T-cell (primary cell): Measurements from ENCODE around the gene CTU2. TPM values are rescaled to one million over a fixed set of nuclear protein-coding genes. Genes with fewer than 3 reads are reported as not detected.

Source experiments
- ATAC-seq, 4 experiments: fragments of 200-7000 bp in 3 of 4; fragments of 150-1000 bp in 1 of 4; cut with Tn5 transposase; replicated peaks in 1 of 4; 1 replicate in 3 of 4; 2 replicates in 1 of 4; pipeline ENCODE4 v1.10.0; 2021; ENCODE audit warnings: moderate library complexity in 3 of 4, mild to moderate bottlenecking in 2 of 4, moderate number of reproducible peaks in 1 of 4
- CTCF ChIA-PET, 2 donors: fragments of 300-600 bp; sonication (Branson Sonifier 250); formaldehyde crosslinking; loops; one replicate each; lab custom pipeline; 2022; ENCODE audit warnings: antibody characterized with exemption in 2 of 2; lab: Charles Lee
- POLR2A ChIA-PET, 2 donors: fragments of 300-600 bp; sonication (Branson Sonifier 250); formaldehyde crosslinking; loops; one replicate each; lab custom pipeline; 2022; ENCODE audit warnings: antibody characterized with exemption in 2 of 2; lab: Charles Lee
- DNase-seq, 35 experiments: peaks; one replicate each; pipeline versions ENCODE4 v3.0.0 to v3.0.0-alpha.2; 2013 to 2023
- H3K27ac ChIP-seq: one replicate; pipeline ENCODE4 v1.5.1; 2013; ENCODE audit warnings: low read length
- H3K27me3 ChIP-seq, 2 experiments: replicated peaks in 1 of 2; 1 replicate in 1 of 2; 2 replicates in 1 of 2; pipeline versions ENCODE4 v1.6.1 to v1.7.0; 2013; ENCODE audit warnings: low read length in 1 of 2, mixed read lengths in 1 of 2; ENCODE audit not compliant: control insufficient read depth in 2 of 2, insufficient read depth in 2 of 2; ENCODE audit errors: extremely low read depth in 1 of 2
- H3K36me3 ChIP-seq, 2 donors: 1 replicate in 1 of 2; 2 replicates in 1 of 2; pipeline versions ENCODE4 v1.6.1 to v1.7.0; 2013; ENCODE audit warnings: low read length in 1 of 2; ENCODE audit not compliant: control insufficient read depth in 2 of 2, insufficient read depth in 1 of 2; ENCODE audit errors: extremely low read depth in 1 of 2
- H3K4me1 ChIP-seq, 2 experiments: 1 replicate in 1 of 2; 2 replicates in 1 of 2; pipeline versions ENCODE4 v1.6.1 to v1.7.0; 2013; ENCODE audit warnings: low read length in 2 of 2, mixed read lengths in 1 of 2; ENCODE audit not compliant: insufficient read depth in 2 of 2, control insufficient read depth in 1 of 2; ENCODE audit errors: extremely low read depth in 1 of 2
- H3K4me3 ChIP-seq, 2 donors: 1 replicate in 1 of 2; 2 replicates in 1 of 2; pipeline versions ENCODE4 v1.5.1 to v1.7.0; 2013; ENCODE audit warnings: mild to moderate bottlenecking in 2 of 2, low read length in 1 of 2, moderate library complexity in 1 of 2; ENCODE audit not compliant: control insufficient read depth in 1 of 2; ENCODE audit errors: extremely low read depth in 1 of 2
- H3K9me3 ChIP-seq: 2 replicates; pipeline ENCODE4 v1.7.0; 2013
- H3K27ac Mint-ChIP-seq, 2 donors: one replicate each; pipeline ENCODE4 v1.8.0; 2020 to 2021; ENCODE audit warnings: mild to moderate bottlenecking in 2 of 2, mixed read lengths in 2 of 2
- H3K27me3 Mint-ChIP-seq, 2 donors: one replicate each; pipeline ENCODE4 v1.8.0; 2021 to 2022; ENCODE audit warnings: mixed read lengths in 2 of 2
- H3K36me3 Mint-ChIP-seq: one replicate; pipeline ENCODE4 v1.8.0; 2021; ENCODE audit warnings: mixed read lengths
- H3K4me1 Mint-ChIP-seq, 3 donors: one replicate each; pipeline ENCODE4 v1.8.0; 2020 to 2022; ENCODE audit warnings: mixed read lengths in 3 of 3, mild to moderate bottlenecking in 1 of 3
- H3K4me3 Mint-ChIP-seq, 3 donors: one replicate each; pipeline ENCODE4 v1.8.0; 2020 to 2022; ENCODE audit warnings: mild to moderate bottlenecking in 3 of 3, mixed read lengths in 3 of 3, moderate library complexity in 3 of 3
- H3K9me3 Mint-ChIP-seq, 3 donors: one replicate each; pipeline ENCODE4 v1.8.0; 2020 to 2022; ENCODE audit warnings: mixed read lengths in 3 of 3
- WGBS: methylation state at CpG from one replicate; pipeline ENCODE4 v1.1.5; 2013; ENCODE audit warnings: missing lambda C conversion rate; ENCODE audit not compliant: insufficient coverage; 5-methylcytosine and 5-hydroxymethylcytosine counted together
- total RNA-seq, 35 experiments: library from RNA in 6 of 35; stranded (reverse) in 6 of 35; fragments of 120-200 nt in 1 of 35; gene quantifications; one replicate each; pipeline versions ENCODE4 v1.2.1 to v1.2.4 and lab custom pipeline; 2013 to 2026

CTU2 gene
- total RNA-seq, 5 donors from 2014 or later (not counting 1 experiment from before 2014, with no cell fraction given): 30.1 to 39.5 (median 38.6) TPM

DNA sequence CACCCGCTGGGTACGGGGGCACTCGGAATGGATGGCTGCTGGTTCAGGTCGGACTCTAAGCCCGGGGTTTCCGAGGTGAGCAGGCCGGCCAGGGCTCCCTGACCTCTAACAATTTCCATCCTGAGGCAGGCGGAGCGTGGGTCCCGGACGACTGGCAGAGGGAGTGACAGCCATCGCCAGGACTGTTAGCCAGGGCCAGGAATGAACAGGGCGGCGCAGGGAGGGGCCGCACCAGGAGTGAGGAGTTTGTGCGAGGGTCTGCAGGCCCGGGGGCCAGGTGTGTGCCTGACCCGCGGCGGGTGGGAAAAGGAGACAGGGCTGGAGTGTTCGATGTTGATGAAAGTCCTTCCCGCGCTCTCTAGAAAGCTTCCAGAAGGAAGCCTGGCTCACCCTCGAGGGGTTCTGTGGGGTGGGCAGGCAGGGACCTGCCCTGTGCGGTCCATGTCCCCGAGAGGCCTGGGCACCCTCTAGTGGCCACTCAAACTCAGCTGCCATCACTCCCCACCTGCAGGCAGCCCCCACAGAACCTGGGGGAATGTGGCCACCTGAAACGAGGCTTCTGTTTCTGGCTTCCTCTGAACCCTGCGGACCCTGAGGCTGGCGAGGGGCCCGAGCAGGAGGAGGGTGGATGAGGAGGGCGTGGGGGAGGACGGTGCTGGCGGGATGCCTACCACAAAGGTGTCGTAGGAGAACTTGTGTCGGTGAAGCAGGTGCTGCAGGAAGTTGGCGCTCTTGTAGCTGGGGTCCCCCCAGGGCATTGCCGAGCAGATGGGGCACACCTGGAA is 8.3 kb upstream of the CTU2 start:
- H3K27ac ChIP-seq: peak overlapping the region; percentile 41
- peaks cover 25 to 67% of the 10 kb centered on the region in 2 donors for H3K36me3 ChIP-seq
- H3K36me3 Mint-ChIP-seq: peaks cover 15% of the 10 kb centered on the region
- no peak for ATAC-seq
- peaks cover 50 to 59% (median 56%) of the 10 kb centered on the region in 3 donors for H3K4me1 Mint-ChIP-seq
- ChIA-PET POLR2A (no interaction called here), CTCF (interaction anchor here in 1 of 2 donors (0.6 kb wide), 1 partner anchor 10 kb away, joined by 3 read pairs; no protein-coding TSS in a partner anchor)
- peak overlapping the region in 1 of 2 donors; percentile 7 for H3K4me3 ChIP-seq
- DNase-seq: peak in 4 of 35 experiments; percentile 33 to 49 (median 38)
- H3K27ac Mint-ChIP-seq: peak overlapping the region; percentile 83 to 86
- 68% methylated on average over 23 of the region's 37 CpGs for WGBS
- no peaks in the 10 kb centered on the region for H3K9me3 Mint-ChIP-seq
- H3K4me3 Mint-ChIP-seq: peak overlapping the region in 1 of 3 donors; percentile 65
- no peaks in the 10 kb centered on the region for H3K27me3 Mint-ChIP-seq
- peaks cover 34 to 93% of the 10 kb centered on the region in 2 experiments for H3K4me1 ChIP-seq
- no peaks in the 10 kb centered on the region for H3K9me3 ChIP-seq
- no peaks in the 10 kb centered on the region for H3K27me3 ChIP-seq

DNA sequence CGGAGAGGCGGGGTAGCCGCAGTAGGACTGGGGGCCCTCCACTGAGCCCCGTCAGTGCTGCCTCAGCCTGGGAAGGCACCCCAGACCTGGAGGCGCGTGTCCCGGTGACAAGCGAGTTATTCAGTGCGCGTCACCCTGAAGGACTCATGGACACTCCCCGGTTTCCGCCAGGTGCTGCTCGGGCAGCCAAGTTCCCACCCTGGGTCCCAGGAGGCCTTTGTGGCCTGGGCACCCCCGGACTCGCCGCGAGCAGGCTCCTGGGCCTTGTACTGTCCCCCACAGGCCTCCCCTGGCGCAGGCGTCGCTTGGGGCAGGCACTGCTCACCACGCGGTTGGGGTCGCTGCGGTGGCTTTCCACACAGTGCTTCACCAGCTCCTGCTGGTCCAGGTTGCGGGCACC is 7.7 kb upstream of the CTU2 start:
- ChIA-PET POLR2A (no interaction called here), CTCF (interaction anchor here in 1 of 2 donors (0.6 kb wide), 1 partner anchor 11 kb away, joined by 3 read pairs; no protein-coding TSS in a partner anchor)
- Mint-ChIP-seq H3K4me1 (peaks cover 55 to 60% (median 58%) of the 10 kb centered on the region in 3 donors), H3K27ac (peak overlapping the region; percentile 75 to 86), H3K27me3 (no peaks in the 10 kb centered on the region), H3K36me3 (peaks cover 18% of the 10 kb centered on the region), H3K9me3 (no peaks in the 10 kb centered on the region), H3K4me3 (peak overlapping the region in 1 of 3 donors; percentile 99)
- Histone ChIP-seq H3K27ac (peak overlapping the region; percentile 41), H3K4me1 (peaks cover 29 to 93% of the 10 kb centered on the region in 2 experiments), H3K4me3 (peak overlapping the region in 1 of 2 donors; percentile 7), H3K36me3 (peaks cover 25 to 67% of the 10 kb centered on the region in 2 donors), H3K27me3 (no peaks in the 10 kb centered on the region), H3K9me3 (no peaks in the 10 kb centered on the region)
- WGBS: 94% methylated on average over 21 of the region's 25 CpGs
- ATAC-seq (no peak), DNase-seq (no peak)

DNA sequence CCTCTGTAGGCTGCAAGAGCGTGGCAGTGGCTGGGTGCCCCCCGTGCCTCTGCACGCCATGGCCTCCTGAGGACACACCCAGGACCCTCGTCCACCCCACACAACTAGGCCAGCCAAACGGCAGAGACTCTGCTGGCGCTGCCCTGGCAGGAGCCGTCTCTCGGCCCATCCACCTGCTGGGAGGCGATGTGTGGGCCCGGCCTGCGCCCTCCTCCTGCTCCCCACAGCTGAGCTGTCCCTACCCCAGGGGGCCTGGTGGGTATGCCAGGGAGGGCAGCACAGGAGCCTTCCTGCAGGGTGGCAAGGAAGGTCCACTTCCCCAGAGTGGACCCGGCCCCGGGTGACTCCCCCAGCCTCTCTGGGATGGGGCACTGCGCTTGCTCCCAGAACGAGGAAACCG is 7.1 kb upstream of the CTU2 start:
- WGBS: 99% methylated on average over 9 of the region's 16 CpGs
- CTCF ChIA-PET: no interaction called here
- H3K4me1 ChIP-seq: peaks cover 29 to 93% of the 10 kb centered on the region in 2 experiments

DNA sequence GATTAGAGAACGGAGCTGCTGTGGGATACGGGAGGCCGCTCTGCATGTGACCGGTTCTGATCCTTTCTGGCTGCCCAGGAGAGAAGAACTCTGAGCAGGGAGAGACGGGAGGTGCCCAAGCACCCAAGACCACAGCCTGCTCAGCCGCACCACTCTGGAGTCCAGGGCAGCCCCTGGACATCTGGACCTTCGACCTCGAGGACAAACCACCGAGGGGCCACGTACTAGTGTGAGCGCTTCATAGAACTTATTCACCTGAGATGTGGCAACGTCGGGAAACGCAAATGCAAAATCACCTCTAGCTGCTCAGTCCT is 6.0 kb upstream of the CTU2 start:
- ATAC-seq (no peak), DNase-seq (peak in 2 of 35 experiments; percentile 27 to 57)
- no peaks in the 10 kb centered on the region for H3K27me3 Mint-ChIP-seq
- peak overlapping the region; percentile 90 to 99 (median 94) for H3K4me3 Mint-ChIP-seq
- H3K4me1 ChIP-seq: peaks cover 37 to 94% of the 10 kb centered on the region in 2 experiments
- ChIA-PET CTCF (interaction anchor here (0.5 to 1.3 kb wide), 2 partner anchors 15 to 36 kb away, joined by 3 read pairs; no protein-coding TSS in a partner anchor), POLR2A (no interaction called here)
- no peaks in the 10 kb centered on the region for H3K9me3 Mint-ChIP-seq
- H3K27me3 ChIP-seq: no peaks in the 10 kb centered on the region
- peaks cover 21 to 56% of the 10 kb centered on the region in 2 donors for H3K36me3 ChIP-seq
- peaks cover 64 to 68% (median 66%) of the 10 kb centered on the region in 3 donors for H3K4me1 Mint-ChIP-seq
- H3K27ac Mint-ChIP-seq: peak overlapping the region; percentile 97
- peak overlapping the region; percentile 92 for H3K27ac ChIP-seq
- peaks cover 18% of the 10 kb centered on the region for H3K36me3 Mint-ChIP-seq
- H3K4me3 ChIP-seq: peak overlapping the region; percentile 87 to 88
- WGBS: 15% methylated on average over 14 of the region's 14 CpGs
- H3K9me3 ChIP-seq: no peaks in the 10 kb centered on the region

More for the DNA sequence above, 7.1 kb upstream of the CTU2 start:
- ATAC-seq (no peak), DNase-seq (no peak)
- Histone ChIP-seq H3K9me3 (no peaks in the 10 kb centered on the region), H3K4me3 (peak overlapping the region in 1 of 2 donors; percentile 29), H3K36me3 (peaks cover 25 to 65% of the 10 kb centered on the region in 2 donors), H3K27me3 (no peaks in the 10 kb centered on the region), H3K27ac (peak overlapping the region; percentile 92)
- H3K9me3 Mint-ChIP-seq: no peaks in the 10 kb centered on the region
- peaks cover 59 to 62% (median 61%) of the 10 kb centered on the region in 3 donors for H3K4me1 Mint-ChIP-seq
- H3K27ac Mint-ChIP-seq: peak overlapping the region; percentile 97
- POLR2A ChIA-PET: no interaction called here
- H3K4me3 Mint-ChIP-seq: peak overlapping the region in 1 of 3 donors; percentile 99
- peaks cover 18% of the 10 kb centered on the region for H3K36me3 Mint-ChIP-seq
- no peaks in the 10 kb centered on the region for H3K27me3 Mint-ChIP-seq

DNA sequence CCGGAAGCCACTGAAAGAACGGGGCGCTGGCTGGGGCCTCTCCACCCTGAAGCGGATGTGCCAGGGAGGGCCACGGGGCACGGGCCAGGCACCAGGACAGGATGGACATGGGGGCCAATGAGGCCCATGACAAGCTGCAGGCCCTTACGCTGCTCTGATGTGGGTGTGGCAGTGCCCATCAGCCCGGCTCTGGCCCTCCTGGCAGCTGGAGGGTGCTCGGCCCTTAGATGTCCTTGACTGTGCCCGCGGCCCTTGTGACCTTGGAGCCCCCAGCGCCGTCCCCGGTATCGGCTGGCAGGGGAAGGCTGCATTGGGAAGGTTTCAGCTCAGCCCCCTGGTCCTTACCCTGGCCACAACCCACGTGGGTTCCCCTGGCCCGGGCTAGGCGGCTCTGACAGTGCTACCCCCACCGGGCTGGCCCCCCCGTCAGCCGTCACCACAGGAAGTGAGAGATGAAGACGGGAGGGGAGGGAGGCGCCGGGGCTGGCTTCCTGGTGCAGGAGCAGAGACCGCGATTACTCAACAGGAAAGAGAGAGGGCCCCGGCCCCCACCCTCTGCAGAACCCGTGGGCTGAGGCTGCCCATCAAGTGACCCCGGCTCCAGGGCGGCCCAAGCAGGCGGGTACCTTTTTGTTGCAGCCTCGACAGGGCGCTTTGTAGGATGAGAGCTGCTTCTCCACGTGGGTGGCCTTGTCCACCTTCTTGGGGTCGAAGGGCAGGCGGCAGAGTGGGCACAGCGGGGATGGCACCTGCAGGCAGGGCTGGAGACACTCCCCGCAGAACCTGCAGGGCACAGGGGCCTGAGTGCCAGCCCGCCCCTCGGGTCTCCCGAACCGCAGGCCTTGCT is 5.4 kb upstream of the CTU2 start:
- under 1% methylated on average over 39 of the region's 42 CpGs for WGBS
- H3K36me3 ChIP-seq: peaks cover 15 to 51% of the 10 kb centered on the region in 2 donors
- Mint-ChIP-seq H3K4me1 (peaks cover 67 to 71% (median 68%) of the 10 kb centered on the region in 3 donors), H3K27ac (peak overlapping the region; percentile 97), H3K9me3 (no peaks in the 10 kb centered on the region), H3K27me3 (no peaks in the 10 kb centered on the region), H3K36me3 (peaks cover 18% of the 10 kb centered on the region), H3K4me3 (peak overlapping the region; percentile 90 to 99 (median 94))
- peak overlapping the region; percentile 87 to 88 for H3K4me3 ChIP-seq
- peak; percentile 75 to 78 (median 76) for ATAC-seq
- CTCF ChIA-PET: interaction anchor here (0.5 to 1.3 kb wide), 2 partner anchors 16 to 37 kb away, joined by 3 read pairs; no protein-coding TSS in a partner anchor
- H3K4me1 ChIP-seq: peaks cover 38 to 91% of the 10 kb centered on the region in 2 experiments
- H3K27me3 ChIP-seq: no peaks in the 10 kb centered on the region
- POLR2A ChIA-PET: interaction anchor here in 1 of 2 donors (0.9 kb wide), 1 partner anchor 13 kb away, joined by 4 read pairs; no protein-coding TSS in a partner anchor
- no peaks in the 10 kb centered on the region for H3K9me3 ChIP-seq
- peak; percentile 89 to 99 (median 96) for DNase-seq
- H3K27ac ChIP-seq: peak overlapping the region; percentile 92
